Measurements from ENCODE around the gene NKPD1.
A peak's percentile ranks its signal among the peaks of the same experiment; 100 is the strongest.
"Not testable (repeated sequence)": the region's sequence is repeated elsewhere in the genome, so short reads cannot be mapped to it uniquely, and the experiment has no call there.

The NKPD1 gene

GRCh38 chr19:45119582-45119981 is 41.2 kb downstream of the NKPD1 start:
- no peak for FAIRE-seq

GRCh38 chr19:45118591-45119355 is 42.0 kb downstream of the NKPD1 start:
- FAIRE-seq, result peak; percentile 84
- DNase-seq (ENCODE audit: insufficient read length, low spot score), result not testable (repeated sequence)

More at GRCh38 chr19:45119582-45119981, 41.2 kb downstream of the NKPD1 start:
- no peak for DNase-seq (ENCODE audit: insufficient read length, low spot score)

GRCh38 chr19:45118106-45118505 is 42.7 kb downstream of the NKPD1 start:
- no peak for DNase-seq (ENCODE audit: insufficient read length, low spot score)

GRCh38 chr19:45117671-45118070 is 43.1 kb downstream of the NKPD1 start:
- FAIRE-seq, result no peak

More at GRCh38 chr19:45118106-45118505, 42.7 kb downstream of the NKPD1 start:
- FAIRE-seq, result peak; percentile 26

GRCh38 chr19:45117167-45117594 is 43.6 kb downstream of the NKPD1 start:
- no peak for DNase-seq (ENCODE audit: insufficient read length, low spot score)
- peak; percentile 80 for FAIRE-seq

More at GRCh38 chr19:45117671-45118070, 43.1 kb downstream of the NKPD1 start:
- DNase-seq (ENCODE audit: insufficient read length, low spot score), result no peak

- DNase-seq (ENCODE audit: insufficient read length, low spot score), result no peak
- FAIRE-seq, result no peak
Measured at GRCh38 chr19:45115809-45116615, 44.8 kb downstream of the NKPD1 start.

GRCh38 chr19:45114116-45114515 is 46.7 kb downstream of the NKPD1 start:
- no peak for FAIRE-seq
- DNase-seq (ENCODE audit: insufficient read length, low spot score), result no peak

GRCh38 chr19:45113628-45114027 is 47.2 kb downstream of the NKPD1 start:
- DNase-seq (ENCODE audit: insufficient read length, low spot score) (no peak), FAIRE-seq (no peak)

GRCh38 chr19:45112111-45112827 is 48.5 kb downstream of the NKPD1 start:
- FAIRE-seq, result no peak

More at GRCh38 chr19:45112111-45112827, 48.5 kb downstream of the NKPD1 start:
- DNase-seq (ENCODE audit: insufficient read length, low spot score), result no peak

Measured in GM19239 (cell line).